Measurements from ENCODE around the gene NAXD.

NAXD gene

GRCh38 chr13:110589793-110590390 is 25.5 kb upstream of the NAXD start:
- DNase-seq (ENCODE audit: extremely low read depth, insufficient read length), result no peak
- TF ChIP-seq CTCF (IDR thresholded peaks at IDR 0.05; ENCODE audit: insufficient read depth, low read length, poor library complexity, severe bottlenecking), result no peak
- Histone ChIP-seq H3K36me3 (ENCODE audit: control insufficient read depth, insufficient read depth, low read length) (no peaks in the 10 kb centered on the region), H3K4me3 (replicated peaks; ENCODE audit: low read depth, low read length) (no peak overlapping the region), H3K27me3 (replicated peaks; ENCODE audit: control insufficient read depth, insufficient read depth, low read length) (no peaks in the 10 kb centered on the region)

- DNase-seq (ENCODE audit: extremely low read depth, insufficient read length), result no peak
- Histone ChIP-seq H3K36me3 (ENCODE audit: control insufficient read depth, insufficient read depth, low read length) (no peaks in the 10 kb centered on the region), H3K27me3 (replicated peaks; ENCODE audit: control insufficient read depth, insufficient read depth, low read length) (no peaks in the 10 kb centered on the region), H3K4me3 (replicated peaks; ENCODE audit: low read depth, low read length) (no peak overlapping the region)
- TF ChIP-seq CTCF (IDR thresholded peaks at IDR 0.05; ENCODE audit: insufficient read depth, low read length, poor library complexity, severe bottlenecking), result no peak
These were observed 24.8 kb upstream of the NAXD start for GRCh38 chr13:110590577-110590976.

- no peak overlapping the region for H3K4me3 ChIP-seq (replicated peaks; ENCODE audit: low read depth, low read length)
- no peaks in the 10 kb centered on the region for H3K36me3 ChIP-seq (ENCODE audit: control insufficient read depth, insufficient read depth, low read length)
- no peaks in the 10 kb centered on the region for H3K27me3 ChIP-seq (replicated peaks; ENCODE audit: control insufficient read depth, insufficient read depth, low read length)
- no peak for TF ChIP-seq CTCF (IDR thresholded peaks at IDR 0.05; ENCODE audit: insufficient read depth, low read length, poor library complexity, severe bottlenecking)
- no peak for DNase-seq (ENCODE audit: extremely low read depth, insufficient read length)
These were observed 22.7 kb upstream of the NAXD start for GRCh38 chr13:110592665-110593064.

- no peak overlapping the region for H3K4me3 ChIP-seq (replicated peaks; ENCODE audit: low read depth, low read length)
- TF ChIP-seq CTCF (IDR thresholded peaks at IDR 0.05; ENCODE audit: insufficient read depth, low read length, poor library complexity, severe bottlenecking), result peak; percentile 62
- no peaks in the 10 kb centered on the region for H3K36me3 ChIP-seq (ENCODE audit: control insufficient read depth, insufficient read depth, low read length)
- no peaks in the 10 kb centered on the region for H3K27me3 ChIP-seq (replicated peaks; ENCODE audit: control insufficient read depth, insufficient read depth, low read length)
- no peak for DNase-seq (ENCODE audit: extremely low read depth, insufficient read length)
These were observed 21.8 kb upstream of the NAXD start for GRCh38 chr13:110593430-110594130.

- Histone ChIP-seq H3K27me3 (replicated peaks; ENCODE audit: control insufficient read depth, insufficient read depth, low read length) (no peaks in the 10 kb centered on the region), H3K4me3 (replicated peaks; ENCODE audit: low read depth, low read length) (no peak overlapping the region), H3K36me3 (ENCODE audit: control insufficient read depth, insufficient read depth, low read length) (no peaks in the 10 kb centered on the region)
- no peak for DNase-seq (ENCODE audit: extremely low read depth, insufficient read length)
- TF ChIP-seq CTCF (IDR thresholded peaks at IDR 0.05; ENCODE audit: insufficient read depth, low read length, poor library complexity, severe bottlenecking), result no peak
These were observed 18.2 kb upstream of the NAXD start for GRCh38 chr13:110597041-110597689.

All from GM06990 (cell line).